ENCODE results near the gene KCNG4. TPM values are rescaled to one million over a fixed set of nuclear protein-coding genes. Genes with fewer than 3 reads are reported as not detected.

KCNG4 gene
- total RNA-seq, 1 experiment from 2014 or later = not detected

- ChIA-PET CTCF (no interaction called here), POLR2A (no interaction called here), RAD21 (ENCODE audit: low non-redundant PET in 1 of 2, low total read pairs in 2 of 2, uncharacterized antibody in 2 of 2, unreplicated experiment in 2 of 2) (no interaction called here)
- no peaks in the 10 kb centered on the region for H3K9me2 ChIP-seq (ENCODE audit: insufficient read depth)
- peaks cover 0 to 4% of the 10 kb centered on the region in 2 experiments; a peak in 1 of 4 replicates for H3K4me1 ChIP-seq (ENCODE audit: control insufficient read depth in 1 of 2, insufficient read depth in 2 of 2, low read length in 2 of 2)
- 0 out of 2 replicates have a peak, but pooled peaks cover 6% of the 10 kb centered on the region for H3K27me3 ChIP-seq (ENCODE audit: insufficient read depth, low read length)
- H3K27ac ChIP-seq (ENCODE audit: low read depth, low read length) = no peak overlapping the region
- H3K9ac ChIP-seq (ENCODE audit: low read length) = no peak overlapping the region
- no peaks in the 10 kb centered on the region for H3K36me3 ChIP-seq (ENCODE audit: control insufficient read depth in 1 of 2, insufficient read depth in 2 of 2, low read length in 2 of 2)
- no peak for ATAC-seq
- no peak overlapping the region for H2AFZ ChIP-seq (ENCODE audit: low read depth, low read length, poor library complexity, severe bottlenecking)
- H3K4me2 ChIP-seq (ENCODE audit: low read length) = no peak overlapping the region
- H4K20me1 ChIP-seq (ENCODE audit: insufficient read depth) = no peaks in the 10 kb centered on the region
- intact Hi-C loops (cut with micrococcal nuclease) = no loop called here
- H3K4me3 ChIP-seq (replicated peaks in 1 of 2; ENCODE audit: low read depth in 1 of 2, low read length in 2 of 2) = no peak overlapping the region
- no TSS peak for BruUV-seq (replicated peaks)
- H3K79me2 ChIP-seq (ENCODE audit: insufficient read depth, low read length) = no peaks in the 10 kb centered on the region
- no peak for TF ChIP-seq EZH2 (IDR thresholded peaks at IDR 0.05)
- TF ChIP-seq REST (IDR thresholded peaks at IDR 0.05; ENCODE audit: low read depth) = no peak
- TF ChIP-seq ELF1 (IDR thresholded peaks at IDR 0.05; ENCODE audit: borderline replicate concordance, low read depth) = no peak
- TF ChIP-seq RAD21 (IDR thresholded peaks at IDR 0.05; ENCODE audit: low read depth) = no peak
- no peak for TF ChIP-seq CEBPB (IDR thresholded peaks at IDR 0.05; ENCODE audit: low read depth)
- no peak for TF ChIP-seq MAX (IDR thresholded peaks at IDR 0.05)
- TF ChIP-seq SP1 (IDR thresholded peaks at IDR 0.05; ENCODE audit: low read depth) = no peak
- no peak for TF ChIP-seq FOSL1 (IDR thresholded peaks at IDR 0.05; ENCODE audit: low read depth)
- no peak for TF ChIP-seq POLR2A (IDR thresholded peaks at IDR 0.05; ENCODE audit: borderline replicate concordance, extremely low read depth, insufficient read depth, insufficient read length)
- no peak for TF ChIP-seq ZBTB33 (IDR thresholded peaks at IDR 0.05; ENCODE audit: extremely low read depth, insufficient replicate concordance, low read length)
- no peak for TF ChIP-seq POLR2AphosphoS5 (IDR thresholded peaks at IDR 0.05; ENCODE audit: low read depth, low read length)
- no peak for TF ChIP-seq YY1 (IDR thresholded peaks at IDR 0.05; ENCODE audit: extremely low read depth, insufficient replicate concordance, low read depth, low read length)
- TF ChIP-seq EGR1 (IDR thresholded peaks at IDR 0.05; ENCODE audit: low read depth) = no peak
- no peak for TF ChIP-seq ATF3 (IDR thresholded peaks at IDR 0.05)
- no peak for TF ChIP-seq CBX3 (IDR thresholded peaks at IDR 0.05; ENCODE audit: low read depth)
- no peak for DNase-seq (ENCODE audit: low read depth, low spot score)
- no peaks in the 10 kb centered on the region for H3K9me3 ChIP-seq (ENCODE audit: control insufficient read depth in 1 of 2, insufficient read depth in 1 of 2, low read depth in 1 of 2, low read length in 2 of 2)
These were observed 46.9 kb upstream of the KCNG4 start for GRCh38 chr16:84286578-84287240.

All from HCT116 (cell line).